Stimulated activated CD4-positive, alpha-beta T cell treated with anti-CD3 and anti-CD28 coated beads, Interleukin-4, amount 100 ng/mL, for 24 hours (primary cell): ENCODE measurements around the gene SLC1A5.
A peak's percentile ranks its signal among the peaks of the same experiment; 100 is the strongest.
"Not testable (repeated sequence)": the region's sequence is repeated elsewhere in the genome, so short reads cannot be mapped to it uniquely, and the experiment has no call there.

ENCODE experiments used
- DNase-seq: peaks from one replicate; pipeline ENCODE4 v3.0.0-alpha.2; 2020

The SLC1A5 gene

GRCh38 chr19:46766569-46767317 is 21.7 kb downstream of the SLC1A5 start:
- peak; percentile 73 for DNase-seq

GRCh38 chr19:46764817-46765291 is 23.5 kb downstream of the SLC1A5 start:
- DNase-seq, result no peak

GRCh38 chr19:46762245-46762890 is 26.0 kb downstream of the SLC1A5 start:
- DNase-seq, result no peak

GRCh38 chr19:46761418-46761831 is 27.0 kb downstream of the SLC1A5 start:
- DNase-seq, result no peak

GRCh38 chr19:46760897-46761296 is 27.5 kb downstream of the SLC1A5 start:
- DNase-seq, result not testable (repeated sequence)

- no peak for DNase-seq
Observed at GRCh38 chr19:46760363-46760762, 28.0 kb downstream of the SLC1A5 start.

- DNase-seq, result no peak
Observed at GRCh38 chr19:46759817-46760333, 28.5 kb downstream of the SLC1A5 start.

- DNase-seq, result no peak
Observed at GRCh38 chr19:46759206-46759605, 29.2 kb downstream of the SLC1A5 start.

GRCh38 chr19:46756544-46756888 is 31.9 kb downstream of the SLC1A5 start:
- DNase-seq, result no peak

- DNase-seq, result no peak
Observed at GRCh38 chr19:46755853-46756543, 32.4 kb downstream of the SLC1A5 start.

GRCh38 chr19:46755077-46755852 is 33.1 kb downstream of the SLC1A5 start:
- DNase-seq, result no peak

- peak; percentile 78 for DNase-seq
Observed at GRCh38 chr19:46753420-46754155, 34.8 kb downstream of the SLC1A5 start.

- DNase-seq, result peak; percentile 84
Observed at GRCh38 chr19:46748325-46749109, 39.9 kb downstream of the SLC1A5 start.

GRCh38 chr19:46746281-46747057 is 41.9 kb downstream of the SLC1A5 start, which contains the start of gene STRN4:
Gene STRN4, minus strand, starts transcription at chr19:46746450. Its CDS starts 20 bp downstream, at chr19:46746430.
- DNase-seq, result peak; percentile 49

- peak; percentile 32 for DNase-seq
Observed at GRCh38 chr19:46745521-46746280, 42.7 kb downstream of the SLC1A5 start, which contains the start of gene FKRP. Gene FKRP, plus strand, starts transcription at chr19:46746057. Its CDS starts 9,394 bp downstream, at chr19:46755451.

GRCh38 chr19:46745030-46745429 is 43.4 kb downstream of the SLC1A5 start:
- no peak for DNase-seq

GRCh38 chr19:46744005-46744691 is 44.2 kb downstream of the SLC1A5 start:
- no peak for DNase-seq

GRCh38 chr19:46742926-46743480 is 45.4 kb downstream of the SLC1A5 start:
- DNase-seq, result no peak
